ENCODE results near the gene RFC1.
"Not testable (repeated sequence)": the region's sequence is repeated elsewhere in the genome, so short reads cannot be mapped to it uniquely, and the experiment has no call there.

The RFC1 gene

DNA sequence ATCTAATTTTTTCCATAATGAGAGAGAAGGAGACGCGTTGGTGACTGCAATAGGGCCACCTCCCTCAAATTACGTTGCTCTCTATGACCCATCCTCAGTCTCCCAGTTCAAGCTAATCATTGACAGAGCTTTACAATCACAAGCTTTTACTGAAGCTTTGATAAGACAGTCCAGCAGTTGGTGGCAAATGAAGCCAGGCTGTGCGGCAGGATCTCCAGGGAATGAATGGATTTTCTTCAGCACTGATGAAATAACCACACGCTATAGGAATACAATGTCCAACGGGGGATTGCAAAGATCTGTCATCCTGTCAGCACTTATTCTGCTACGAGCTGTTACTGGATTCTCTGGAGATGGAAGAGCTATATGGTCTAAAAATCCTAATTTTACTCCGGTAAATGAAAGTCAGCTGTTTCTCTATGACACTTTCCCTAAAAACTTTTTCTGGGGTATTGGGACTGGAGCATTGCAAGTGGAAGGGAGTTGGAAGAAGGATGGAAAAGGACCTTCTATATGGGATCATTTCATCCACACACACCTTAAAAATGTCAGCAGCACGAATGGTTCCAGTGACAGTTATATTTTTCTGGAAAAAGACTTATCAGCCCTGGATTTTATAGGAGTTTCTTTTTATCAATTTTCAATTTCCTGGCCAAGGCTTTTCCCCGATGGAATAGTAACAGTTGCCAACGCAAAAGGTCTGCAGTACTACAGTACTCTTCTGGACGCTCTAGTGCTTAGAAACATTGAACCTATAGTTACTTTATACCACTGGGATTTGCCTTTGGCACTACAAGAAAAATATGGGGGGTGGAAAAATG is 40.8 kb upstream of the RFC1 start, which contains the start of gene KLB:
Gene KLB, plus strand, starts transcription at position 168 of the 821 bp plus-strand sequence. Its CDS starts 20 bp downstream, at position 188.
- DNase-seq (ENCODE audit: low read depth): no peak
- no peak for TF ChIP-seq POLR2A (IDR thresholded peaks at IDR 0.05; ENCODE audit: extremely low read depth, insufficient read length)
- TF ChIP-seq, protein P1, sequence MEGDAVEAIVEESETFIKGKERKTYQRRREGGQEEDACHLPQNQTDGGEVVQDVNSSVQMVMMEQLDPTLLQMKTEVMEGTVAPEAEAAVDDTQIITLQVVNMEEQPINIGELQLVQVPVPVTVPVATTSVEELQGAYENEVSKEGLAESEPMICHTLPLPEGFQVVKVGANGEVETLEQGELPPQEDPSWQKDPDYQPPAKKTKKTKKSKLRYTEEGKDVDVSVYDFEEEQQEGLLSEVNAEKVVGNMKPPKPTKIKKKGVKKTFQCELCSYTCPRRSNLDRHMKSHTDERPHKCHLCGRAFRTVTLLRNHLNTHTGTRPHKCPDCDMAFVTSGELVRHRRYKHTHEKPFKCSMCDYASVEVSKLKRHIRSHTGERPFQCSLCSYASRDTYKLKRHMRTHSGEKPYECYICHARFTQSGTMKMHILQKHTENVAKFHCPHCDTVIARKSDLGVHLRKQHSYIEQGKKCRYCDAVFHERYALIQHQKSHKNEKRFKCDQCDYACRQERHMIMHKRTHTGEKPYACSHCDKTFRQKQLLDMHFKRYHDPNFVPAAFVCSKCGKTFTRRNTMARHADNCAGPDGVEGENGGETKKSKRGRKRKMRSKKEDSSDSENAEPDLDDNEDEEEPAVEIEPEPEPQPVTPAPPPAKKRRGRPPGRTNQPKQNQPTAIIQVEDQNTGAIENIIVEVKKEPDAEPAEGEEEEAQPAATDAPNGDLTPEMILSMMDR (IDR thresholded peaks at IDR 0.05; ENCODE audit: low read depth, low read length): no peak
- no peak for TF ChIP-seq MYC (IDR thresholded peaks at IDR 0.05; ENCODE audit: low read depth, low read length)
- TF ChIP-seq, protein P2, sequence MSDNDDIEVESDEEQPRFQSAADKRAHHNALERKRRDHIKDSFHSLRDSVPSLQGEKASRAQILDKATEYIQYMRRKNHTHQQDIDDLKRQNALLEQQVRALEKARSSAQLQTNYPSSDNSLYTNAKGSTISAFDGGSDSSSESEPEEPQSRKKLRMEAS (IDR thresholded peaks at IDR 0.05; ENCODE audit: low read depth, low read length): no peak
- no peak within 1 kb of the TSS for H3K4me3 ChIP-seq (ENCODE audit: low read depth, low read length)

DNA sequence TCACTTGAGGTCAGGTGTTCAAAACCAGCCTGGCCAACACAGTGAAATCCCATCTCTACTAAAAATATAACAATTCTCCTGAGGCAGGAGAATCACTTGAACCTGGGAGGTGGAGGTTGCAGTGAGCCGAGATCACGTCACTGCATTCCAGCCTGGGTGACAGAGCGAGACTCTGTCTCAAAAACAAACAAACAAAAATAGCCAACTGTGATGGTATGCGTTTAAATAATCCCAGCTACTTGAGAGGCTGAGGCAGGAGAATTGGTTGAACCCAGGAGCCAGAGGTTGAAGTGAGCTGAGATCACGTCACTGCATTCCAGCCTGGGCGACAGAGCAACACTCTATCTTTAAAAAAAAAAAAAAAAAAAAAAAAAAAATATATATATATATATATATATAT is 35.5 kb upstream of the RFC1 start:
- not testable (repeated sequence) for DNase-seq (ENCODE audit: low read depth); H3K4me3 ChIP-seq (ENCODE audit: low read depth, low read length)

DNA sequence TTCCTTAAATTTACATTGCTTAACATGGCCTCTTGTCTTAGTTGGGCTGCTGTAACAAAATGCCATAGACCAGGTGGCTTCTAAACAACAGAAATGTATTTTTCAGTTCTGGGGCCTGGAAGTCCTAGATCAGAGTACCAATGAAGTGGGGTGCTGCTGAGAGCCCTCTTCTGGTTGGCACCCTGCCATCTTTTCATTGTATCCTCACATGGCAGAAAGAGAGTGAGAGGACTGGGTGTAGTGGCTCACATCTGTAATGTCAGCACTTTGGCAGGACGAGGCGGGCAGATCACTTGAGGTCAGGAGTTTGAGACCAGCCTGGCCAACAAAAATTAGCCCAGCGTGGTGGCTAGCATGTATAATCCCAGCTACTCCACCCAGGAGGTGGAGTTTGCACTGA is 28.5 kb upstream of the RFC1 start:
- DNase-seq (ENCODE audit: low read depth): no peak
- H3K4me3 ChIP-seq (ENCODE audit: low read depth, low read length): no peak overlapping the region
- TF ChIP-seq POLR2A (IDR thresholded peaks at IDR 0.05; ENCODE audit: extremely low read depth, insufficient read length): no peak
- TF ChIP-seq, protein P2 (IDR thresholded peaks at IDR 0.05; ENCODE audit: low read depth, low read length): no peak

DNA sequence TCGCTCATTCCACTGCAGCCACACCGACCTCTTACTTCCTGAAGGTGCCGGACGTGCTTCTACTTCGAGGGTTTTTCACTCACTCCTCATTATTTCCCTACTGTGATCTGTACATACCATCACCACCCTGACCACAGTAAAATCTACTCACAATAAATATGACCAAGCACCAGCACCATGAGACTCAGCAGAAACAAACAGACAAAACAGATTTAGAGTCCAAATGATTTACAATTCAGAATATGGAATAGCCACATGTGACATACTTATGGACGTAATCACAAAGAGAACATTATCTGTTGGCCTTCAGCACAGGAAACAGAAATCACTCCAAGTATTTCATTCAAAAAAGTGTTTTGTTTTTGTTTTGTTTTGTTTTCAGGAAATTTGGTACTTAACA is 24.4 kb upstream of the RFC1 start:
- DNase-seq (ENCODE audit: low read depth): no peak
- no peak for TF ChIP-seq MYC (IDR thresholded peaks at IDR 0.05; ENCODE audit: low read depth, low read length)
- TF ChIP-seq, protein P2 (IDR thresholded peaks at IDR 0.05; ENCODE audit: low read depth, low read length): no peak
- TF ChIP-seq, protein P1 (IDR thresholded peaks at IDR 0.05; ENCODE audit: low read depth, low read length): no peak
- TF ChIP-seq POLR2A (IDR thresholded peaks at IDR 0.05; ENCODE audit: extremely low read depth, insufficient read length): no peak
- H3K4me3 ChIP-seq (ENCODE audit: low read depth, low read length): no peak overlapping the region

DNA sequence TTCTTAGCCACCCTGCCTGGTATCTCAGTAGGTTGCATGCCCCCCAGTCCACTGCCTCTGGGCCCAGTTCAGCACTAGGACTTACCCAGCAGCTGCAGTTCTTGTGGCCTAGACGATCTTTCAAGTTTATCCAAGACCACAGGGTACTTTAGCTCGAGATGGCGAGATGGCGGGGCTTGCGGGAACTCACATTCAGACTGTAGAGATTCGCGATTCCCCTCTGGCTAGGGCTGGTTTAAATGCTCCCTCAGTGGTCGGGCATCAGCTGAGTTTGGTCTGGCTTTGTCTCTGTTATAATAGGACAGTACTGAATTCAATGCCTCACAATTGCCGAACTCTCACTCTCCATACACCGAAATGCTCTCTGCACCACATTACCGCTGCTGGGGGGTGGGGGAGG is 18.4 kb upstream of the RFC1 start:
- no peak for DNase-seq (ENCODE audit: low read depth)
- no peak overlapping the region for H3K4me3 ChIP-seq (ENCODE audit: low read depth, low read length)
- TF ChIP-seq, protein P1 (IDR thresholded peaks at IDR 0.05; ENCODE audit: low read depth, low read length): no peak
- TF ChIP-seq MYC (IDR thresholded peaks at IDR 0.05; ENCODE audit: low read depth, low read length) (no peak), POLR2A (IDR thresholded peaks at IDR 0.05; ENCODE audit: extremely low read depth, insufficient read length) (no peak)
- TF ChIP-seq, protein P2 (IDR thresholded peaks at IDR 0.05; ENCODE audit: low read depth, low read length): no peak

DNA sequence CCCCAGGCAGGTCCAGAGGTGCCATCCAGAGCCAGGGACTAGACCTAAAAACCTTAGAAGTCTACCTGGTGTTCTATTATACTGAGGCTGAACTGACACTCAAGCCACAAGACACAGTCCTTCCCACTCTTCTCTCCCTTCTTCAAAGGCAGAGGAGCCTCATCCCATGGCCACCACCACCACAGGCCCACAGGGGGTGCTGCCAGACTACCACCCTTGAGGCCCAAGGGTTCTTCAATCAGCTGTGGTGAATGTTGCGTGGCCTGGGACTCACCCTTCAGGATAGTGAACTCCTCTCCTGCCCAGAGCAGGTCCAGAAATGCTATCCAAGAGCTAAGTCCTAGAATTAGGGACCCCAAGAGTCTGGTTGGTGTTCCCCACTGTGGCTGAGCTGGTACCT is 17.5 kb upstream of the RFC1 start:
- DNase-seq (ENCODE audit: low read depth): no peak
- TF ChIP-seq, protein P1 (IDR thresholded peaks at IDR 0.05; ENCODE audit: low read depth, low read length): no peak
- TF ChIP-seq POLR2A (IDR thresholded peaks at IDR 0.05; ENCODE audit: extremely low read depth, insufficient read length): no peak
- TF ChIP-seq MYC (IDR thresholded peaks at IDR 0.05; ENCODE audit: low read depth, low read length): no peak
- TF ChIP-seq, protein P2 (IDR thresholded peaks at IDR 0.05; ENCODE audit: low read depth, low read length): no peak

More for the DNA sequence above, 17.5 kb upstream of the RFC1 start:
- H3K4me3 ChIP-seq (ENCODE audit: low read depth, low read length): no peak overlapping the region
